ENCODE data around the gene EGR4. TPM values are rescaled to one million over a fixed set of nuclear protein-coding genes. Genes with fewer than 3 reads are reported as not detected.

Gene EGR4
- total RNA-seq, 1 experiment from 2014 or later = not detected

DNA sequence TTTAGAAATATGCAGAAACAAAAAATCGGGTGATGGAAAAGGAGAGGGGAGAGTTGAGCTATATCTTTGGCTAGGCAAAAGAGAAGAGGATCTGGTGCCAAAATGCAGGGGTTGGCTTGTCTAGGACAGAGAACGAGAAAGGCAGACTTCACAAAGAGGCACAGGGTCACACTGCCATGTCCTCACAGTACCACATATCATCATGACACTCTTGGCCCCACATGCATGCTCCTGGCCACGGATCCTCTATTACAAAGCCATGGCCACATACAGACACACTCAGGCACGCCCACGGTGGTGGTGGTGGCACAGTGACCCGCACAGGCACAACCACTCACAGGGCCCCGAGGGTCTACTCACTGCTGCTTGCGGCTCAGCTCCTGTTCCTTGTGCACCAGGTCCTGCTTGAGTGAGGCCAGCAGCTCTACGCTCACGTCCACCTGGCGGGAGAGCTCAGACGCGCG, 24.9 kb downstream of the EGR4 start:
- peak overlapping the region; percentile 72 for H3K4me3 Mint-ChIP-seq (ENCODE audit: unreplicated experiment)
- Histone ChIP-seq H3K27me3 (replicated peaks; ENCODE audit: control insufficient read depth, insufficient read depth, low read length) (no peaks in the 10 kb centered on the region), H3K4me3 (ENCODE audit: low read depth, low read length) (peak overlapping the region; percentile 93), H3K4me1 (peaks cover 12% of the 10 kb centered on the region; the same call in 1 of the 2 replicates), H3K36me3 (ENCODE audit: control insufficient read depth, insufficient read depth, low read length) (no peaks in the 10 kb centered on the region), H3K9me3 (no peaks in the 10 kb centered on the region)
- BruUV-seq (replicated peaks) = no TSS peak
- peaks cover 21% of the 10 kb centered on the region for H3K4me1 Mint-ChIP-seq (ENCODE audit: low read depth, unreplicated experiment)
- H3K27me3 Mint-ChIP-seq (ENCODE audit: insufficient read depth, unreplicated experiment) = no peaks in the 10 kb centered on the region
- ChIA-PET POLR2A (interaction anchor here (0.6 to 1.4 kb wide), 3 partner anchors 16 to 91 kb away, joined by 3 to 15 read pairs (median 3); partner anchors contain the start of genes CCT7, FBXO41 and PRADC1), CTCF (interaction anchor here (0.7 to 1.7 kb wide), 14 partner anchors 8 to 94 kb away, joined by 3 to 16 read pairs (median 5); partner anchors contain the start of genes CCT7 and PRADC1)
- H3K27ac Mint-ChIP-seq (ENCODE audit: unreplicated experiment) = peak overlapping the region; percentile 14
- intact Hi-C loops (cut with micrococcal nuclease; ENCODE audit: unreplicated experiment) = loop anchor here (5.0 kb wide), 2 partner anchors 181 to 381 kb away; partner anchors contain the start of gene SPR
- no peaks in the 10 kb centered on the region for H3K9me3 Mint-ChIP-seq (ENCODE audit: unreplicated experiment)
- H3K36me3 Mint-ChIP-seq (ENCODE audit: insufficient read depth, unreplicated experiment) = peaks cover 18% of the 10 kb centered on the region
- DNase-seq = no peak
- TF ChIP-seq, protein P1, sequence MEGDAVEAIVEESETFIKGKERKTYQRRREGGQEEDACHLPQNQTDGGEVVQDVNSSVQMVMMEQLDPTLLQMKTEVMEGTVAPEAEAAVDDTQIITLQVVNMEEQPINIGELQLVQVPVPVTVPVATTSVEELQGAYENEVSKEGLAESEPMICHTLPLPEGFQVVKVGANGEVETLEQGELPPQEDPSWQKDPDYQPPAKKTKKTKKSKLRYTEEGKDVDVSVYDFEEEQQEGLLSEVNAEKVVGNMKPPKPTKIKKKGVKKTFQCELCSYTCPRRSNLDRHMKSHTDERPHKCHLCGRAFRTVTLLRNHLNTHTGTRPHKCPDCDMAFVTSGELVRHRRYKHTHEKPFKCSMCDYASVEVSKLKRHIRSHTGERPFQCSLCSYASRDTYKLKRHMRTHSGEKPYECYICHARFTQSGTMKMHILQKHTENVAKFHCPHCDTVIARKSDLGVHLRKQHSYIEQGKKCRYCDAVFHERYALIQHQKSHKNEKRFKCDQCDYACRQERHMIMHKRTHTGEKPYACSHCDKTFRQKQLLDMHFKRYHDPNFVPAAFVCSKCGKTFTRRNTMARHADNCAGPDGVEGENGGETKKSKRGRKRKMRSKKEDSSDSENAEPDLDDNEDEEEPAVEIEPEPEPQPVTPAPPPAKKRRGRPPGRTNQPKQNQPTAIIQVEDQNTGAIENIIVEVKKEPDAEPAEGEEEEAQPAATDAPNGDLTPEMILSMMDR (IDR thresholded peaks at IDR 0.05; ENCODE audit: insufficient read depth in 1 of 2, low read depth in 1 of 2, low read length in 1 of 2, severe bottlenecking in 1 of 2, unreplicated experiment in 1 of 2) = no peak

- no TSS peak for BruUV-seq (replicated peaks)
- H3K36me3 ChIP-seq (ENCODE audit: control insufficient read depth, insufficient read depth, low read length) = no peaks in the 10 kb centered on the region
- TF ChIP-seq, protein P1 (IDR thresholded peaks at IDR 0.05; ENCODE audit: insufficient read depth in 1 of 2, low read depth in 1 of 2, low read length in 1 of 2, severe bottlenecking in 1 of 2, unreplicated experiment in 1 of 2) = no peak
- H3K4me3 ChIP-seq (ENCODE audit: low read depth, low read length) = no peak overlapping the region
- H3K27ac Mint-ChIP-seq (ENCODE audit: unreplicated experiment) = peak overlapping the region; percentile 9
- H3K4me1 Mint-ChIP-seq (ENCODE audit: low read depth, unreplicated experiment) = peaks cover 21% of the 10 kb centered on the region
- H3K4me1 ChIP-seq = peaks cover 12% of the 10 kb centered on the region; the same call in 1 of the 2 replicates
- no peaks in the 10 kb centered on the region for H3K9me3 Mint-ChIP-seq (ENCODE audit: unreplicated experiment)
- peaks cover 18% of the 10 kb centered on the region for H3K36me3 Mint-ChIP-seq (ENCODE audit: insufficient read depth, unreplicated experiment)
- H3K4me3 Mint-ChIP-seq (ENCODE audit: unreplicated experiment) = peak overlapping the region; percentile 31
- H3K9me3 ChIP-seq = no peaks in the 10 kb centered on the region
- no peak for DNase-seq
- CTCF ChIA-PET = no interaction called here
- no peaks in the 10 kb centered on the region for H3K27me3 Mint-ChIP-seq (ENCODE audit: insufficient read depth, unreplicated experiment)
- no peaks in the 10 kb centered on the region for H3K27me3 ChIP-seq (replicated peaks; ENCODE audit: control insufficient read depth, insufficient read depth, low read length)
- POLR2A ChIA-PET = no interaction called here
- intact Hi-C loops (cut with micrococcal nuclease; ENCODE audit: unreplicated experiment) = loop anchor here (5.0 kb wide), 2 partner anchors 180 to 380 kb away; partner anchors contain the start of gene SPR
Observed at GRCh38 chr2:73267008-73267407, 26.3 kb downstream of the EGR4 start.

GRCh38 chr2:73266061-73266901, 27.1 kb downstream of the EGR4 start:
- TF ChIP-seq, protein P1 (IDR thresholded peaks at IDR 0.05; ENCODE audit: insufficient read depth in 1 of 2, low read depth in 1 of 2, low read length in 1 of 2, severe bottlenecking in 1 of 2, unreplicated experiment in 1 of 2) = no peak
- CTCF ChIA-PET = no interaction called here

More at GRCh38 chr2:73266061-73266901, 27.1 kb downstream of the EGR4 start:
- intact Hi-C loops (cut with micrococcal nuclease; ENCODE audit: unreplicated experiment) = loop anchor here (5.0 kb wide), 2 partner anchors 179 to 379 kb away; partner anchors contain the start of gene SPR
- peaks cover 21% of the 10 kb centered on the region for H3K4me1 Mint-ChIP-seq (ENCODE audit: low read depth, unreplicated experiment)
- no peaks in the 10 kb centered on the region for H3K27me3 ChIP-seq (replicated peaks; ENCODE audit: control insufficient read depth, insufficient read depth, low read length)
- no peak for DNase-seq
- H3K9me3 Mint-ChIP-seq (ENCODE audit: unreplicated experiment) = no peaks in the 10 kb centered on the region
- peaks cover 18% of the 10 kb centered on the region for H3K36me3 Mint-ChIP-seq (ENCODE audit: insufficient read depth, unreplicated experiment)
- no peaks in the 10 kb centered on the region for H3K27me3 Mint-ChIP-seq (ENCODE audit: insufficient read depth, unreplicated experiment)
- no peak overlapping the region for H3K4me3 ChIP-seq (ENCODE audit: low read depth, low read length)
- H3K4me3 Mint-ChIP-seq (ENCODE audit: unreplicated experiment) = peak overlapping the region; percentile 31
- POLR2A ChIA-PET = no interaction called here
- BruUV-seq (replicated peaks) = no TSS peak
- no peaks in the 10 kb centered on the region for H3K36me3 ChIP-seq (ENCODE audit: control insufficient read depth, insufficient read depth, low read length)
- peak overlapping the region; percentile 9 for H3K27ac Mint-ChIP-seq (ENCODE audit: unreplicated experiment)
- peaks cover 12% of the 10 kb centered on the region; the same call in 1 of the 2 replicates for H3K4me1 ChIP-seq
- no peaks in the 10 kb centered on the region for H3K9me3 ChIP-seq
